ENCODE results near the gene RAPGEF4.

Gene RAPGEF4

GRCh38 chr2:172955587-172955986 is 219.9 kb downstream of the RAPGEF4 start:
- in situ Hi-C loops (cut with HindIII; ENCODE audit: low sequenced_read_pairs), result no loop called here

DNA sequence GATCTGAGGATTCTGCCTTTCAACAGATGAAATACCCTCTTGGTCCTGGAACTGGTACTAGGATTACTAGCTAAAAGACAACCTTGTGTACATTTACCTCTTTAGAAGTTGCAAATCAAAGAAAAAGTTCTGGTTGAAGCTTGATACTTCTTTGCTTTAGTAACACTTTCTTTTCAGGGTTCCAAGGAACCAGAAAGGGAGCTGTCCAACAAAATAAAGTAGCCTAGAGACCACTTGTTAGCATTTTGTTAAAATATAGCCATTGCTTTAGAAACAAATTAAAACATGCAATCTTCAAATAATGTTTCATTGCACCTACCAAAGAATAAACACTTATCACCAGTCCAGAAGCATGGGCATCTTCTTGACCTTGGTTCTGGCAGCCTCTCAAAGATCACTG is 222.1 kb downstream of the RAPGEF4 start:
- in situ Hi-C loops (cut with HindIII; ENCODE audit: low sequenced_read_pairs), result no loop called here

GRCh38 chr2:172962082-172962481 is 226.4 kb downstream of the RAPGEF4 start:
- in situ Hi-C loops (cut with HindIII; ENCODE audit: low sequenced_read_pairs), result no loop called here

GRCh38 chr2:172962824-172963223 is 227.2 kb downstream of the RAPGEF4 start:
- in situ Hi-C loops (cut with HindIII; ENCODE audit: low sequenced_read_pairs), result no loop called here

GRCh38 chr2:172964511-172965139 is 229.0 kb downstream of the RAPGEF4 start:
- in situ Hi-C loops (cut with HindIII; ENCODE audit: low sequenced_read_pairs), result no loop called here

GRCh38 chr2:172965433-172966212 is 230.0 kb downstream of the RAPGEF4 start:
- in situ Hi-C loops (cut with HindIII; ENCODE audit: low sequenced_read_pairs), result no loop called here

DNA sequence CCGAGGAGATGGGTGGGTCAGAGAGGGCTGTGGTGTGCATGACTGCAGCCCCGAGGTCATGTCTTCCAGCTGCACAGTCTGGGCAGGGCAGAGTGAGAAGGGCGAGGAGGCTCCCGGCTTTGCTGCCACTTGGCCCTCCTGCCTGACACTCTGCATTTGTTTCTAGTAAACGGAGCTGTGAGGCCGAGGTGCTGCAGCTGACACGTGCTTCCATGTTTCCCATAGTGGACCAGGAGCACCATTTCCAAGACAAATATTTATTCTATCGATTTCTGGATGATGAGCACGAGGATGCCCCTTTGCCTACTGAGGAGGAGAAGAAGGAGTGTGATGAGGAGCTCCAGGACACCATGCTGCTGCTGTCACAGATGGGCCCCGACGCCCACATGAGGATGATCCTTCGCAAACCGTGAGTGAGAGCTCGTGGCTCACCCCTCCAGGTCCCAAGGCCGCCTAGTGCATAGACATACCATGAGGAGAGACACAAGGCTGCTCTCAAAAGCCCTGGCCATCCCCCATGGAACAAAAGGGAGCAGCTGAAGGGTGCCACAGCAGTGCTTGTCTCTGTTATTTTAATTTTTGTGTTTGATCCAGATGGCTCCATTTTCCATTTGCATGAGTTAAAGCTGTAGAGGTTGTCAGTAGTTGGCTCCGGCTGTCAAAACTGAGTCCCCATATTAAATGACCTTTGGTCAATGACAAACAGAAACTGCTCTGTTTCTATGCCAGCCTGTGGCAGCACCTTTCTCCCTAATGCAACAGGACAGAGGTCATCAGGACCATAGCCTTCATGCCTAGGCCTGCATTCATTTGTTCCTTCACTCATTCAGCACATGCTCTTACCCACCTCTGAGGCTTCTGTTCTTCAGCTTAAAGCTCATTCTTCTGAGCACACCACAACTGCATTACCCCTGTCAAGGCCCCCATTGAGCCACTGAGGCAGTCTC is 231.7 kb downstream of the RAPGEF4 start:
- in situ Hi-C loops (cut with HindIII; ENCODE audit: low sequenced_read_pairs), result no loop called here

DNA sequence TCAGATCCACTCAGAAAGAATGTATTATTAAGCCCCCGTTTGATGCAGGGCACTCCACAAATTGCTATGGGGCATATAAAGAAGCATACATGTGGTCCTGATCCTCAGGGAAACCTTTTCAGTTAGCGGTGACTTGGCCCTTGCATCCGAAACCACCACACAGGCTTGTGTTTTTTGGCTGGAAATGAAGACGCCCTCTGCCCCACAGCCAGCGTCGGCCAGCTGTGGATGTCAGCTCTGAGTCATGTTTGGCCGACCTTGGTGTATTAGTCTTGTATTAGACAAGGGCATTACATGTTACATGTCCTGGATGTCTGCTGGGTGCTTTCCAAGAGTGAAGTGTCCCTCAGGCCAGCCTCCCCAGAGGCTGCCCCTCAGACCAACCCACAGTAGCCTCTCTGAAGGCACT is 232.4 kb downstream of the RAPGEF4 start:
- in situ Hi-C loops (cut with HindIII; ENCODE audit: low sequenced_read_pairs), result no loop called here

DNA sequence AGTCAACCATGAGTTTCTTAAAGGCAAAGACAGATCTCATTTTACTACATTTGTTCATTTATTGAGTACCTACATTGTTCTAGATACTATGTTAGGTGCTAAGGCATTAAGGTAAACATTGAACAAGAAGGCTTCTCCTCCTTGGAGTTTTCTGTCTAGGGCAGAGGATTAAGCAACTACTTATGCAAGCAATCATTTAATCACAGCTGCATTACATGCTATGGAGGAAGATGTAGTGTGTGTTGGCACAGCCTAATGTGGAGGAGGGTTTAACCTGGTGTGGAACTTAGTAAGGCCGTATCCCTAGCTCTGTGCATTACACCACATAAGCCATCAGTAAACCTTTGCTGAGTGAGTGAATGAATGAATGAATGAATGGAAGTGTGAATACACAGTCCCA is 233.5 kb downstream of the RAPGEF4 start:
- in situ Hi-C loops (cut with HindIII; ENCODE audit: low sequenced_read_pairs), result no loop called here

- in situ Hi-C loops (cut with HindIII; ENCODE audit: low sequenced_read_pairs), result no loop called here
Observed at GRCh38 chr2:172969609-172970008, 234.0 kb downstream of the RAPGEF4 start.

- in situ Hi-C loops (cut with HindIII; ENCODE audit: low sequenced_read_pairs), result no loop called here
Observed at GRCh38 chr2:172970660-172971059, 235.0 kb downstream of the RAPGEF4 start.

DNA sequence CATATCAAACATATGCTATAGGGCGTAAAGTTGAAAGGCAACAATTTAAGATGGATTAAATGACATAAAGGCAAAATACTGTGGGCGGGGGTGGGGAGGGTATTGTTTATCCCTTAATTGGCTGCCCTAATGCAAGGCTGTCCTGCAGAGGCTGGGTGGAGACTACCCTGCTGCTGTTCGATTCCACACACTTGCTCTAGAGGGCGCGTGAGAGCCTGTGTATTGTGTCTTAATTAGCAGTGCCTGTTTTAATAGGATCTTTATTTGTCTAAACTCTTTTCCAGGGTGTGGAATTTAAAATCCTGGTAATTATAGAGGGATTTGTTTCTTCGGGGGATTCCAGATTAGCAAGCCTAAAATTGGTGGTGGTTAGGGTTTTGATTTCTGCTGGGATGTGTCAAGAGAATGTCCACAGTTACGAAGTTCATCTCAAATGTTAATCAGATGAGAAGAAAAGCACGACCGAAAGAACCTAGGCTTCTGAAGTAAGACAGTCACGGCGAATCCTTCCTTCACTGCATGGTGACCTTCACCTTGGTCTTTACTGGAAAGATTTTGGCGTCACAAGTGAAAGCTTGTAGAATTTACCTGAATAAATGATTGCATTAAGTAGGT is 236.5 kb downstream of the RAPGEF4 start:
- in situ Hi-C loops (cut with HindIII; ENCODE audit: low sequenced_read_pairs), result no loop called here

- in situ Hi-C loops (cut with HindIII; ENCODE audit: low sequenced_read_pairs), result no loop called here
Observed at GRCh38 chr2:172974762-172975161, 239.1 kb downstream of the RAPGEF4 start.

DNA sequence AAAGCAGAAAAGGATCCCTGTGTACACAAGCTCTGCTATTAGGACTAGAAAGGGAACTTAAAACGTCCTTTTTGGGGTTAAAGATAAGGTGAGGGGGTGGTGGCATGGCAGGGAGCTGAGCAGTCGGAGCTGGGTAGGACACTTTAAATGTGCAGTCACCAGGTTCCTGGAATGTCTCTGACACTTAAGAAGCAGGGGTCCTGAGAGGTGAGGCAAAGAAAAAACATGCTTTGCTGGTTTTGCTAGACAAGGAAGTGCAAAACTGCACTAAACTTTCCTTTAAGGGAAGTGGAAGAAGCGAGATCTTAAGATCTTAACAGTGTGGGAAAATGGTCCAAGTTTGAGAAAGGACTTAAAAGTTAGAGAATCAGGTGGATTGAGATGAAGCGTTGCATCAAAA is 240.5 kb downstream of the RAPGEF4 start:
- in situ Hi-C loops (cut with HindIII; ENCODE audit: low sequenced_read_pairs), result no loop called here

- in situ Hi-C loops (cut with HindIII; ENCODE audit: low sequenced_read_pairs), result no loop called here
Observed at GRCh38 chr2:172976816-172977215, 241.2 kb downstream of the RAPGEF4 start.

DNA sequence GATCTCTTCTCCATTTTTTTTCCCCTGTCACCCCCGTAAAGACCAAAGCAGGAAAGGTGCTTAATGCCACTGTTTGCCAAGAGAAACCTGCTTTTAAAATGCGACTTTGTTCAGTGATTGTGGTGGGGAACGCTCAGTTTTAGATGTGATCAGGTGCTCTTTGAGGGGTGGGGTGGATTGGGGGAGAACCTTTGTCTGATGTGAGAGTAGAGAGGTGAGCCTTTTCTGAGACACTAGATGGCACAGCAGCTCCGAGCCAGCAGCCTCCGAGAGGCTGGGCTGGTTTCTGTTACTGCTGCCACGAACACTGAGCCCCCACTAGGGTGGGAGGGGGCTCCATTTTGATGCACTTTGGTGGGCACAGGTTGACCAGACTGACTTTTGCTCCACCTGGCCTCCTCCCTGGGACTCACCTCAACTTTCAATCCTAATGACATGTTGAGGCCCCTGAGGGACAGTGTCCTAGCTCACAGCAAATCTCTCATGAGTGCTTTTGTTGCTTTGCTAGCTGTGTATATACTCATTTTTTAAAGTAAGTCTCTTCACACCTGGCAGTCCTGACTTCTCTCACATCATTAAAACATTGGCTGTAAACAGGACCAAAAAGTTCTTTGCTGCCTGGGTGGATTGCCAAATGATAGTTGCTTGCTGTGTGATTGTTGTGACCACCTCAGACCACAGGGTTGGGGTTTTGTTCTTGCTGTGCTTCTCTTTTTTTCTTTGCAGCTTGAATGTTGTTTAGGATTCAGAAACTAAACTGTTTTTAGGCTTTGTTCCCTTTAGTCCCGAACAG is 241.8 kb downstream of the RAPGEF4 start:
- in situ Hi-C loops (cut with HindIII; ENCODE audit: low sequenced_read_pairs), result no loop called here

GRCh38 chr2:172978063-172978383 is 242.4 kb downstream of the RAPGEF4 start:
- in situ Hi-C loops (cut with HindIII; ENCODE audit: low sequenced_read_pairs), result no loop called here

GRCh38 chr2:172985139-172985892 is 249.7 kb downstream of the RAPGEF4 start:
- in situ Hi-C loops (cut with HindIII; ENCODE audit: low sequenced_read_pairs), result no loop called here

DNA sequence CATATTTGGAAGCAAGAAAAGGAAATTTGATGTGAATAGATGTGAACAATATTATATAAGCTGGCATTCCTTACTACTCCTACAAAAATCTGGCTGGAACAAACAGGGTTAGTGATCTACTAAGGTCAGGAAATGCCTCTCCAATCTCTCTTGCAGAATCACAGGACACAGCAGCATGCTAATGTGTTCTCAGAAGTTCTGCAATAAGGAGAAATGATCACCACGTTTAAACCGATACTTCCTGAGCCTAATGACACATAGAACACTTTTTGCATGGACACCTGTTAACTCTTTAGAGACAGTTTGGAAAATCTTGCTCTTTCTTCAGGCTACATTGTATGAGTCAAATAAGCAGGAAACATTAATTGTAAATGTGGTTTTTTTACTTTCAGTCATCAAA is 250.4 kb downstream of the RAPGEF4 start:
- in situ Hi-C loops (cut with HindIII; ENCODE audit: low sequenced_read_pairs), result no loop called here

GRCh38 chr2:172988728-172989127 is 253.1 kb downstream of the RAPGEF4 start:
- in situ Hi-C loops (cut with HindIII; ENCODE audit: low sequenced_read_pairs), result no loop called here

Data from endothelial cell of hepatic sinusoid (primary cell).